HEK293T (cell line): Measurements from ENCODE around the gene AARS2.

Source experiments
- CTCF ChIA-PET: fragments of 350-600 bp; formaldehyde crosslinking; extraction: SDS; loops from one replicate; lab custom pipeline; 2021; ENCODE audit warnings: antibody characterized with exemption, inconsistent platforms; lab: Yijun Ruan, JAX
- POLR2A ChIA-PET: fragments of 350-600 bp; formaldehyde crosslinking; extraction: SDS; loops from one replicate; lab custom pipeline; 2020; ENCODE audit warnings: antibody characterized with exemption, inconsistent platforms; lab: Yijun Ruan, JAX
- DNase-seq: peaks from one replicate; pipeline ENCODE4 v3.0.0; 2012; ENCODE audit warnings: mixed read lengths; ENCODE audit errors: extremely low spot score
- ARNT ChIP-seq: fragments of 450-650 bp; IDR thresholded peaks from 2 replicates; pipeline ENCODE4 v1.6.1; 2017; ENCODE audit warnings: mild to moderate bottlenecking
- BHLHE40 ChIP-seq: fragments of 450-650 bp; IDR thresholded peaks from 2 replicates; pipeline ENCODE4 v1.6.1; 2016; ENCODE audit warnings: mild to moderate bottlenecking, moderate library complexity, borderline replicate concordance
- CTBP1 ChIP-seq: fragments of 450-650 bp; IDR thresholded peaks from 2 replicates; pipeline ENCODE4 v1.6.1; 2016; ENCODE audit warnings: borderline replicate concordance
- ELF4 ChIP-seq: fragments of 450-650 bp; IDR thresholded peaks from 2 replicates; pipeline ENCODE4 v1.6.1; 2017; ENCODE audit warnings: antibody characterized with exemption
- FOXA1 ChIP-seq: fragments of 450-650 bp; IDR thresholded peaks from 2 replicates; pipeline ENCODE4 v1.6.1; 2016; ENCODE audit warnings: mild to moderate bottlenecking
- FOXK2 ChIP-seq: fragments of 450-650 bp; IDR thresholded peaks from 2 replicates; pipeline ENCODE4 v1.6.1; 2016; ENCODE audit warnings: mild to moderate bottlenecking
- FOXM1 ChIP-seq: fragments of 450-650 bp; IDR thresholded peaks from 2 replicates; pipeline ENCODE4 v1.6.1; 2017; ENCODE audit warnings: mild to moderate bottlenecking, borderline replicate concordance
- HDGF ChIP-seq: fragments of 450-650 bp; IDR thresholded peaks from 2 replicates; pipeline ENCODE4 v1.6.1; 2017; ENCODE audit warnings: antibody characterized with exemption, borderline replicate concordance
- L3MBTL2 ChIP-seq: fragments of 450-650 bp; conservative IDR thresholded peaks from 2 replicates; pipeline ENCODE4 v1.6.1; 2016; ENCODE audit warnings: mild to moderate bottlenecking
- LEF1 ChIP-seq: fragments of 450-650 bp; IDR thresholded peaks from 2 replicates; pipeline ENCODE4 v1.6.1; 2017; ENCODE audit warnings: mild to moderate bottlenecking, borderline replicate concordance
- NFRKB ChIP-seq: fragments of 450-650 bp; IDR thresholded peaks from 2 replicates; pipeline ENCODE4 v1.6.1; 2016; ENCODE audit warnings: mild to moderate bottlenecking, moderate library complexity
- PKNOX1 ChIP-seq: fragments of 450-650 bp; IDR thresholded peaks from 2 replicates; pipeline ENCODE4 v1.6.1; 2016
- SP1 ChIP-seq: fragments of 450-650 bp; IDR thresholded peaks from 2 replicates; pipeline ENCODE4 v1.6.1; 2017
- SUZ12 ChIP-seq: fragments of 450-650 bp; IDR thresholded peaks from 2 replicates; pipeline ENCODE4 v1.6.1; 2016; ENCODE audit warnings: mild to moderate bottlenecking
- TARDBP ChIP-seq: fragments of 450-650 bp; IDR thresholded peaks from 2 replicates; pipeline ENCODE4 v1.6.1; 2016
- ZNF384 ChIP-seq: fragments of 450-650 bp; IDR thresholded peaks from 2 replicates; pipeline ENCODE4 v1.6.1; 2016

AARS2 gene

DNA sequence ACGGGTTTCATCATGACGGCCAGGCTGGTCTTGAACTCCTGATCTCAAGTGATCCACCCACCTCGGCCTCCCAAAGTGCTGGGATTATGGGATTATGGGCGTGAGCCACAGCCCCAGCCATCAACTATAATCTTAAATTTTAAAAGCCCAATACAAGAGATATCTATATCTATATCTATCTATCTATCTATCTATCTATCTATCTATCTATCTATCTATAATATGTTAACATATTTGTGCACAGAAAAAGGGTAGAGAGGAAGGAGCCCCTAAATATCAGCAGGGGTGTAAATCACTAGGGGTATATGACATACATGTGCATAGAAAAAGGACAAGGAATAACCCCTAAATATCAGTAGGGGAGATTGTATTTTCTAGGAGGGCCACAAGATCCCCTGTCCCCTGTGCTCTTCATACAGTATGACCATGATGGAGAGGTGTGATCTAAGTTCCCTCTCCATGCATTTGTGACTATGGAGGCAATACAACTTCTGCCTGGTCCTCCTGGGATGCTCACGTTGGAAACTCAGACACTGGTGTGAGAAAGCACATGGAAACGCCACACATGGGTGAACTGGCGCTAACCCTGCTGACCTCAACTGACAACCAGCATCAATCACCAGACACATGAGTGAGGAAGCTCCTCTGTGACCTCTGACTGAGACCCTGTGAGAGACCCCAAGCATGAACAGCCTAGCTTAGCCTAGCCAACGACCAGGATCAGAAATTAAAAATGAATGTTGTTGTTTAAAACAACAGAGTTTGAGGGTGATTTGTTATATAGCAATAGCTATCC is 28.1 kb upstream of the AARS2 start:
- TF ChIP-seq SUZ12 (no peak), BHLHE40 (no peak), HDGF (no peak), L3MBTL2 (no peak), LEF1 (no peak), FOXK2 (no peak), FOXA1 (no peak), SP1 (no peak), ELF4 (no peak), CTBP1 (no peak), FOXM1 (no peak), ZNF384 (no peak), TARDBP (no peak), PKNOX1 (no peak), NFRKB (no peak), ARNT (no peak)
- ChIA-PET POLR2A (interaction anchor here (1.0 kb wide), 1 partner anchor 46 kb away, joined by 3 read pairs; the partner anchor contains the start of gene CDC5L), CTCF (interaction anchor here (0.6 to 2.0 kb wide), 3 partner anchors 9 to 440 kb away, joined by 3 to 4 read pairs (median 4); no protein-coding TSS in a partner anchor)
- DNase-seq: no peak

DNA sequence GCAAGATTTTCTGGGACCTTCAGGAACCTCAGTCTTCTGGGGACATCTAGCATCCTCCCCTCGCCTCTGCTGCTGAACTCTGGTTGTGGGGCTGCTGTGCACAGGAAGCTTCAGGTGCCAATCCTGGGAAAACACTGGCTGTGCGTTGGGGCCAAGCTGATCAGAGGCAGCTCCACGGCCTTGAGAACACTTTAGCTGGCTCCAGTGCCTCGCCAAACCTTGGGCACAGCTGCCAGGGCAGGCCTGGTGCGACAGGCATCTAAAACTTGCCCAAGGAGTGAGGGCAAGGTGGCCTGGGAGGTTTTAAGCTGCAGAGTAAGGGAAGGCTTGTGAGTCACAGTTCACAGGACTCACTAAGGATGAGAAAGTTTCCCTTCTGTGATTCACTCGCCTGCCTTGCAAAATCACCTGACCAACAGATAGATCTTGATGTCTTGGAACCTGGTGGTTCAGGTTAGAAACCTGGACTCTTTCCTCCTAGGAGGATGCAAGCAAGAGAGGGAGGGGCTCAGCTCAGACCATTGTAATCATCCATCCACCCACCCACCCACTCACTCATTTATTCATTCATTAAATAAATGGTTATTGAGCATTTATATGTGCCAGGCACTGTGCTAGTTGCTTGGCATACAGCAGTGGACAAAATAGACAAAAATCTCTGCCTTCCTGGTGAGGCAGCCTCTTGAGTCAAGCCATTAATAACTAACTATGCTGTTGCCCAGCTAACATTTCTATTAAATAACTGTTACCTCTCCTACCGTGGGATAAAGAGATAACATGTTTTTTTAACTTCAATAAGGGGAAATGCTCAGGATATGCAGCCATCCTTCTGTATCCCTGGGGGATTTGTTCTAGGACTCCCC is 26.8 kb upstream of the AARS2 start:
- ChIA-PET POLR2A (interaction anchor here (1.0 to 1.4 kb wide), 2 partner anchors 27 to 83 kb away, joined by 3 to 5 read pairs; partner anchors contain the start of genes AARS2 and SLC35B2), CTCF (interaction anchor here (0.9 to 5.7 kb wide), 2 partner anchors 11 to 72 kb away, joined by 4 to 46 read pairs; no protein-coding TSS in a partner anchor)
- TF ChIP-seq LEF1 (no peak), ELF4 (no peak), NFRKB (no peak), HDGF (no peak), FOXM1 (no peak), PKNOX1 (no peak), CTBP1 (no peak)
- DNase-seq: no peak

DNA sequence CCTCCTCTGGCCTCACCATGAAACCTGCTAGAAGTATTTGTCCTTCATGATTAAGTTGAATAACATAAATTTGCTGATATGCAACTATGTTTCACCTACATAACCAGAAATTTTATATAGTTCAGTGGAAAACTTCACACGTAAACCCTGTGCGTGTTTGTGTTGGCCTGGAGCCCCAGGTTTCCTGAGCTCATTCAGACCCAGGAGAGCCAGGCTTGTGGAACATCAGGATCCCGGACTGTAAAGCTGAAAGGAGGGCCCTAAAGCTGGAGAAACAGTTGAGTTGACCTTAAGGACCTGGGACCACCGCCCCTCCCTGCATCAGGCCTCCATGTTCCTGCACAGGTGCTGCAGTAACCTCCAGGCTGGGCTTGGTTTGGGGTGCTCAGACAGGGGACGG is 26.2 kb upstream of the AARS2 start:
- TF ChIP-seq PKNOX1 (no peak), L3MBTL2 (no peak), FOXK2 (no peak), LEF1 (no peak), CTBP1 (no peak), HDGF (no peak), ELF4 (no peak), BHLHE40 (no peak), FOXA1 (no peak), ARNT (no peak), SP1 (no peak), FOXM1 (no peak), ZNF384 (no peak), SUZ12 (no peak), NFRKB (no peak), TARDBP (no peak)
- no peak for DNase-seq
- CTCF ChIA-PET: interaction anchor here (0.9 to 5.7 kb wide), 5 partner anchors 10 to 82 kb away, joined by 4 to 46 read pairs (median 10); partner anchors contain the start of genes AARS2 and TMEM151B
- POLR2A ChIA-PET: interaction anchor here (1.0 to 1.4 kb wide), 2 partner anchors 27 to 82 kb away, joined by 3 to 5 read pairs; partner anchors contain the start of genes AARS2 and SLC35B2

DNA sequence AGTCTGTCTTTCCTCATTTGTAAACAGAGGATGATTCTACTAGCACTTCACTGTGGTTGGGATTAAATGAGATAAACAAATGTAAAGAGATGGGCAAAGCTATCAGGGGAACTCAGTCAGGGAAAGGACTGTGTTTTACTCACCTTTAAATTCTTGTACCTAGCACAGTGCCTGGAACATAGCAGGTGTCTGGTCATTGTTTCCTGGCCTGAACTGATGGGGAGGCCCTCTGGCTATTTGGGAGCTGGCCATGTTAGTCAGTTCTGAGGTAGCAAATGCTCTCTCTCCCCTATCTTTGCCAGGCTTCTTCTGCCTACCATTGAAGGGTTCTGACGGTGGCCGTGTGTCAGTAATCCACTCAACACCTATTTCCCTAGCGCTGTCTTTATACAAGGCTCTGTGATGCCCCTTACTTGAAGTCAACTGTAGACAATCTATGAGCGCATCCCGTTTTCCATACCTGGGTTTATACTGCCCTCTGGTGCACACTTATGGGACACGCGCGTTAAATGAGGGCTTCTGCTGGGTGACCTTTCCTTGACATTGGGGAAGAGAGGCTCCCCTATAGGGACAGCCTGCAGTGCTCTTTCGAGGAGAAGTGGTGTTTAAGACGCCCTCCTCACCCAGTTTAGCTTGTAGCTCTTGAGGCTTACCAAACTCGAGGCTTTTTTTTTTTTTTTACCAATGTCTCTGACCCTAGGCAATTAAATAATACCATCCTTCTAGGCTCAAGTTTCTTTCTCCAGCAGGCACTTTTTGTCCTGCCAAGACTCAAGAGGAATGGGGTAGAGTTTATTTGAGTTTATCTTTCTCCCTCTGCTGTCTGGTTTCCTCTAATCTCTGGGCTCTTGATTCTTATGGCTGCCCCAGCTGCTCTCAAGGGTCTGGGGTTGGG is 25.3 kb upstream of the AARS2 start:
- ChIA-PET POLR2A (interaction anchor here (0.5 to 1.7 kb wide), 5 partner anchors 24 to 92 kb away, joined by 3 to 6 read pairs (median 5); partner anchors contain the start of genes AARS2, HSP90AB1 and SLC35B2), CTCF (interaction anchor here (0.8 to 5.7 kb wide), 6 partner anchors 9 to 82 kb away, joined by 4 to 46 read pairs (median 8); partner anchors contain the start of genes AARS2 and TMEM151B)
- TF ChIP-seq FOXM1 (no peak), FOXA1 (no peak), SP1 (no peak), TARDBP (no peak), ZNF384 (no peak), PKNOX1 (no peak), FOXK2 (no peak), LEF1 (no peak), ELF4 (no peak), NFRKB (no peak)
- DNase-seq: peak; percentile 74
